PFSK-1 (cell line): Measurements from ENCODE around the gene HOXB1.

ENCODE experiments used
- FOXP2 ChIP-seq: optimal IDR thresholded peaks from 2 replicates; pipeline ENCODE3; 2011; ENCODE audit warnings: borderline replicate concordance, control low read depth, inconsistent platforms; ENCODE audit not compliant: insufficient read depth; ENCODE audit errors: extremely low read length, extremely low read depth
- POLR2AphosphoS5 ChIP-seq: IDR thresholded peaks from 2 replicates; pipeline ENCODE4 v1.6.1; 2012; ENCODE audit warnings: low read depth, mild to moderate bottlenecking, control low read depth, low read length, moderate library complexity
- REST ChIP-seq, 2 experiments: IDR thresholded peaks; 2 replicates each; pipeline versions ENCODE4 v1.6.1 to v1.8.0; 2011 to 2012; ENCODE audit warnings: low read depth in 2 of 2, low read length in 2 of 2, control low read depth in 1 of 2, inconsistent platforms in 1 of 2, mild to moderate bottlenecking in 1 of 2, moderate library complexity in 1 of 2; ENCODE audit not compliant: insufficient read depth in 1 of 2
- SIN3A ChIP-seq: IDR thresholded peaks from 2 replicates; pipeline ENCODE4 v1.6.1; 2012; ENCODE audit warnings: mild to moderate bottlenecking, low read length, moderate library complexity, borderline replicate concordance; ENCODE audit not compliant: insufficient read depth
- TAF1 ChIP-seq: IDR thresholded peaks from 2 replicates; pipeline ENCODE4 v1.6.1; 2012; ENCODE audit warnings: low read length, control low read depth, borderline replicate concordance; ENCODE audit not compliant: insufficient read depth

HOXB1 gene

GRCh38 chr17:48515925-48516900 lies 14.6 kb downstream of the HOXB1 start:
- no peak for TF ChIP-seq TAF1
- no peak for TF ChIP-seq REST (IDR thresholded peaks at IDR 0.05; ENCODE audit: insufficient read depth in 1 of 2, low read depth in 2 of 2, low read length in 2 of 2)
- TF ChIP-seq SIN3A: no peak
- TF ChIP-seq POLR2AphosphoS5: no peak

- TF ChIP-seq REST (IDR thresholded peaks at IDR 0.05; ENCODE audit: insufficient read depth in 1 of 2, low read depth in 2 of 2, low read length in 2 of 2) (no peak), TAF1 (no peak), POLR2AphosphoS5 (no peak), FOXP2 (no peak), SIN3A (no peak)
Observed at GRCh38 chr17:48514477-48514876, 16.3 kb downstream of the HOXB1 start.

- TF ChIP-seq SIN3A (no peak), REST (IDR thresholded peaks at IDR 0.05; ENCODE audit: insufficient read depth in 1 of 2, low read depth in 2 of 2, low read length in 2 of 2) (no peak), TAF1 (no peak), POLR2AphosphoS5 (no peak), FOXP2 (no peak)
Observed at GRCh38 chr17:48513666-48514455, 16.9 kb downstream of the HOXB1 start.

DNA sequence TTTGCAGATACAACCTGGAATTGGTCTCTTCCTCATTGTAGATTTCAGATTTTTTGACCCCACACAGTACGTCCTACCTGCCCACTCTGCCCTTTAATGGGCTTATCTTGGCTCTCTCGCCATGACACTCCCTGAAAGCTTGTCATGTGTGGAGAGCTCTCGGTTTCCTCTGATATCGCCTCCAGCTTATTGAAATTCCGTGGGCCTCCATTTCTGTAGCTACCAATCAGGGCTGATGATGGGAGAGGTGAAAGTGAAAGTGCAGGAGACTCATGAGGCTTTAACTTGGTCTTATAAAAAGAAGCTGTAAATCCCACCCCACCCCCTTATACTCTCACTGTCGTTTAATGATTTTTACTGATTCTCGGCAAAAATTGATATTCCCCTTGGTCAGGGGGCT lies 17.7 kb downstream of the HOXB1 start:
- no peak for TF ChIP-seq POLR2AphosphoS5
- no peak for TF ChIP-seq SIN3A
- TF ChIP-seq REST (IDR thresholded peaks at IDR 0.05; ENCODE audit: insufficient read depth in 1 of 2, low read depth in 2 of 2, low read length in 2 of 2): no peak
- TF ChIP-seq TAF1: no peak
- no peak for TF ChIP-seq FOXP2
